HepG2 (cell line): ENCODE results near the gene GRB2. TPM values are rescaled to one million over a fixed set of nuclear protein-coding genes. Genes with fewer than 3 reads are reported as not detected.

ENCODE experiments used
- AHR ChIP-seq: IDR thresholded peaks from 2 replicates; pipeline ENCODE4 v1.6.1; 2018; ENCODE audit warnings: missing genetic modification reagents, missing compliant biosample characterization
- CBFB ChIP-seq: sonication (generic); formaldehyde crosslinking; IDR thresholded peaks from 2 replicates; pipeline ENCODE4 v1.4.0; 2020; ENCODE audit warnings: missing genetic modification reagents
- CBX2 ChIP-seq, 2 experiments: fragments of 200-600 bp in 1 of 2; sonication (generic); formaldehyde crosslinking in 1 of 2; IDR thresholded peaks; 2 replicates each; pipeline versions ENCODE4 v1.7.0 to v1.8.1; 2018 to 2022; ENCODE audit warnings: low read depth in 2 of 2, low read length in 1 of 2, mild to moderate bottlenecking in 1 of 2, missing genetic modification reagents in 1 of 2
- EP300 ChIP-seq, 3 experiments: sonication (generic) in 1 of 3; formaldehyde crosslinking in 1 of 3; IDR thresholded peaks; 2 replicates each; pipeline versions ENCODE4 v1.5.1 to v1.6.1; 2011 to 2020; ENCODE audit warnings: low read depth in 2 of 3, low read length in 2 of 3, borderline replicate concordance in 1 of 3, improper control_type of control experiment in 1 of 3, mild to moderate bottlenecking in 1 of 3, missing genetic modification reagents in 1 of 3, moderate library complexity in 1 of 3
- HNRNPUL1 ChIP-seq: fragments of 200-400 bp; formaldehyde crosslinking; IDR thresholded peaks from 2 replicates; pipeline ENCODE4 v1.6.1; 2017; ENCODE audit warnings: low read depth, mild to moderate bottlenecking, low read length, moderate library complexity
- KMT2B ChIP-seq: IDR thresholded peaks from 2 replicates; pipeline ENCODE4 v1.6.1; 2016; ENCODE audit warnings: missing genetic modification reagents, missing compliant biosample characterization
- MED13 ChIP-seq: sonication (generic); formaldehyde crosslinking; IDR thresholded peaks from 2 replicates; pipeline ENCODE4 v1.5.0; 2020; ENCODE audit warnings: missing genetic modification reagents
- NCOA5 ChIP-seq: sonication (generic); formaldehyde crosslinking; IDR thresholded peaks from 2 replicates; pipeline ENCODE4 v1.4.0; 2020; ENCODE audit warnings: missing genetic modification reagents
- NFIB ChIP-seq: sonication (generic); formaldehyde crosslinking; IDR thresholded peaks from 2 replicates; pipeline ENCODE4 v1.9.0; 2021; ENCODE audit warnings: missing genetic modification reagents, mild to moderate bottlenecking, borderline replicate concordance
- POLR2G ChIP-seq: fragments of 200-400 bp; formaldehyde crosslinking; IDR thresholded peaks from 2 replicates; pipeline ENCODE4 v1.6.1; 2018; ENCODE audit warnings: mild to moderate bottlenecking, low read depth, low read length, moderate library complexity
- RARA ChIP-seq: IDR thresholded peaks from 2 replicates; pipeline ENCODE4 v1.6.1; 2016; ENCODE audit warnings: missing genetic modification reagents, missing compliant biosample characterization
- SAFB2 ChIP-seq: sonication (generic); formaldehyde crosslinking; IDR thresholded peaks from 2 replicates; pipeline ENCODE4 v1.5.1; 2020; ENCODE audit warnings: missing genetic modification reagents, low read depth, mild to moderate bottlenecking, borderline replicate concordance
- ZNF260 ChIP-seq: sonication (generic); formaldehyde crosslinking; IDR thresholded peaks from 2 replicates; pipeline ENCODE4 v1.4.0; 2020; ENCODE audit warnings: missing genetic modification reagents, low read depth, mild to moderate bottlenecking, borderline replicate concordance
- ZNF652 ChIP-seq: IDR thresholded peaks from 2 replicates; pipeline ENCODE4 v1.6.1; 2016; ENCODE audit warnings: low read depth, borderline replicate concordance
- ZNF768 ChIP-seq: sonication (generic); formaldehyde crosslinking; IDR thresholded peaks from 2 replicates; pipeline ENCODE4 v1.4.0; 2020; ENCODE audit warnings: missing genetic modification reagents
- ZNF788 ChIP-seq: sonication (generic); formaldehyde crosslinking; IDR thresholded peaks from 2 replicates; pipeline ENCODE4 v1.5.0; 2020; ENCODE audit warnings: mild to moderate bottlenecking, missing genetic modification reagents, borderline replicate concordance
- polyA plus RNA-seq, 8 experiments: library from polyadenylated mRNA; depleted of rRNA in 3 of 8; stranded (reverse) in 7 of 8; unstranded in 1 of 8; fragments of >200 nt; fragmentation: Illumina TruSeq in 4 of 8; extraction: Trizol in 4 of 8; gene quantifications; 2 replicates each; pipeline versions ENCODE4 v1.2.1 to v1.2.3, GENCODE V29; 2011 to 2016; ENCODE audit warnings: low read depth in 4 of 8, missing spikeins in 1 of 8, mixed read lengths in 1 of 8; ENCODE audit not compliant: insufficient read depth in 1 of 8
- total RNA-seq, 5 experiments: library from RNA; depleted of rRNA; stranded (reverse); fragments of >200 nt; fragmentation: Illumina TruSeq; extraction: Trizol; gene quantifications; 2 replicates each; pipeline ENCODE4 v1.2.3, GENCODE V29; 2016; ENCODE audit warnings: low read depth in 1 of 5
- TF ChIP-seq, protein P1 (sequence below): sonication (generic); formaldehyde crosslinking; IDR thresholded peaks from 2 replicates; pipeline ENCODE4 v1.5.0; 2020; ENCODE audit warnings: mild to moderate bottlenecking, missing genetic modification reagents
- TF ChIP-seq, protein P2 (sequence below): sonication (generic); formaldehyde crosslinking; conservative IDR thresholded peaks from 2 replicates; pipeline ENCODE4 v1.8.0; 2022; ENCODE audit warnings: low read depth, missing genetic modification reagents
- TF ChIP-seq, protein P3 (sequence below): sonication (generic); formaldehyde crosslinking; IDR thresholded peaks from 2 replicates; pipeline ENCODE4 v1.8.0; 2023; ENCODE audit warnings: mild to moderate bottlenecking, missing genetic modification reagents
- TF ChIP-seq, protein P4 (sequence below): sonication (generic); formaldehyde crosslinking; IDR thresholded peaks from 2 replicates; pipeline ENCODE4 v1.8.0; 2022; ENCODE audit warnings: mild to moderate bottlenecking, missing genetic modification reagents

Gene GRB2
- total and polyA plus RNA-seq, 2 of the 13 experiments (the other 11 are each of a cell fraction or from before 2014, with no cell fraction given), result 84.6 to 92.3 TPM

DNA sequence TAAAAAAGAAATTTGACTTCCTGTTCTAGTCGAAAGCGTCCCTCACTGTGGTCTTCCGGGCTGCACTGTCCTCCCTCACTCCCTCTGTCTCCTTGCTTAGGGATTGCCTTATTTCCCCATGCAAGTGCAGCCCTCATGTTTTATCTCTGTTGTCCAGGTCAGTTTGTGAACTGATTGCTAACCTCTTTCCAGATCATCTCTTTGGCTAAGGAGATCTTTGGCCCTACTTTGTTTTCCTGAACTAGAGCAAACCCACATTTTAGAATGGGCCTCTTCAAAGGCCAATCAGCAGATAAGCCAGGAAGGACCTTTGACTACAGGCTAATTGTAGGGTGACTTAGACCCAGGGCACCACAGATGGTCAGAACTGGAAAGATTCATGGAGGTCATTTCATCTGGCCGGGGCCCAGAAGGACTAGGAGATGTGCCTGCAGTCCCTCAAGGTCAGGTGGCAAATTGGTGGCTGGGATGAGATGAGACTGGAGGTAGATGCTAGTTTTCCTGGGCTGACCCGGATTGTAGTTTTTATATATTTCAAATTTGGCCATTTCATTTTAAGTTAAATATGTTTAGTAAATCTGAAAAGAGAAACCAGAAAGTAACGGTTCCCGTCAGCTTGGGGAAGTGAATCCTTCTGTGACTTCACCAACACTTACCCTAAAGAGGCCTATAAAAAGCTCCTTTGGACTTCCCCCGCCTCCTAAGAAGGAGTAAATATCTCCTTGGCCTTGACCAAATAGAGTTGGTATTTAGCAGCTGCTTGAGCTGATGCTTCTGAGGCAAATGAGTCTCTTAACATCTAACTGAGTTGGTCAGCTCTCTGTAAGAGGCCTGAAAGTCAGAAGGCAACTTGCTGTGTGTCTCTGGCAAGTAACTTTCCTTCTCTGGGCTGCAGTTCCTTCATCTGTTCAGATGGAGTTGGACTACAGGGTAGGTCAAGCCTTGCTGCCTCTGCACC lies 110.0 kb downstream of the GRB2 start (continued):
- TF ChIP-seq ZNF768 (peak; percentile 95; the same call in 1 of the 2 replicates), ZNF652 (CRISPR knock-in tag) (no peak; the same call in 1 of the 2 replicates), CBFB (CRISPR knock-in tag) (peak; percentile 74; the same call in 1 of the 2 replicates), ZNF260 (CRISPR knock-in tag) (no peak), SAFB2 (CRISPR knock-in tag) (no peak; the same call in 1 of the 2 replicates), KMT2B (CRISPR knock-in tag) (no peak), MED13 (CRISPR knock-in tag) (peak; percentile 16; the same call in 1 of the 2 replicates), NFIB (CRISPR knock-in tag) (no peak), EP300 (IDR thresholded peaks at IDR 0.05; ENCODE audit: low read depth in 2 of 2, low read length in 2 of 2) (peak in 1 of 2 experiments; percentile 95; a peak in 2 of 4 replicates), EP300 (CRISPR knock-in tag; IDR thresholded peaks at IDR 0.05; ENCODE audit: borderline replicate concordance) (peak; percentile 83; the same call in 1 of the 2 replicates), NCOA5 (CRISPR knock-in tag) (no peak), HNRNPUL1 (no peak), ZNF788 (CRISPR knock-in tag) (0 out of 2 replicates have a peak, but pooled peaks have one; percentile 63), POLR2G (peak; percentile 93), AHR (CRISPR knock-in tag) (no peak; the same call in 1 of the 2 replicates), CBX2 (IDR thresholded peaks at IDR 0.05; ENCODE audit: low read depth, low read length) (no peak), CBX2 (CRISPR knock-in tag; IDR thresholded peaks at IDR 0.05; ENCODE audit: low read depth) (no peak), RARA (CRISPR knock-in tag) (peak; percentile 88)
- TF ChIP-seq, protein P1, sequence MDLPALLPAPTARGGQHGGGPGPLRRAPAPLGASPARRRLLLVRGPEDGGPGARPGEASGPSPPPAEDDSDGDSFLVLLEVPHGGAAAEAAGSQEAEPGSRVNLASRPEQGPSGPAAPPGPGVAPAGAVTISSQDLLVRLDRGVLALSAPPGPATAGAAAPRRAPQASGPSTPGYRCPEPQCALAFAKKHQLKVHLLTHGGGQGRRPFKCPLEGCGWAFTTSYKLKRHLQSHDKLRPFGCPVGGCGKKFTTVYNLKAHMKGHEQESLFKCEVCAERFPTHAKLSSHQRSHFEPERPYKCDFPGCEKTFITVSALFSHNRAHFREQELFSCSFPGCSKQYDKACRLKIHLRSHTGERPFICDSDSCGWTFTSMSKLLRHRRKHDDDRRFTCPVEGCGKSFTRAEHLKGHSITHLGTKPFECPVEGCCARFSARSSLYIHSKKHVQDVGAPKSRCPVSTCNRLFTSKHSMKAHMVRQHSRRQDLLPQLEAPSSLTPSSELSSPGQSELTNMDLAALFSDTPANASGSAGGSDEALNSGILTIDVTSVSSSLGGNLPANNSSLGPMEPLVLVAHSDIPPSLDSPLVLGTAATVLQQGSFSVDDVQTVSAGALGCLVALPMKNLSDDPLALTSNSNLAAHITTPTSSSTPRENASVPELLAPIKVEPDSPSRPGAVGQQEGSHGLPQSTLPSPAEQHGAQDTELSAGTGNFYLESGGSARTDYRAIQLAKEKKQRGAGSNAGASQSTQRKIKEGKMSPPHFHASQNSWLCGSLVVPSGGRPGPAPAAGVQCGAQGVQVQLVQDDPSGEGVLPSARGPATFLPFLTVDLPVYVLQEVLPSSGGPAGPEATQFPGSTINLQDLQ (CRISPR knock-in tag), result no peak
- TF ChIP-seq, protein P2, sequence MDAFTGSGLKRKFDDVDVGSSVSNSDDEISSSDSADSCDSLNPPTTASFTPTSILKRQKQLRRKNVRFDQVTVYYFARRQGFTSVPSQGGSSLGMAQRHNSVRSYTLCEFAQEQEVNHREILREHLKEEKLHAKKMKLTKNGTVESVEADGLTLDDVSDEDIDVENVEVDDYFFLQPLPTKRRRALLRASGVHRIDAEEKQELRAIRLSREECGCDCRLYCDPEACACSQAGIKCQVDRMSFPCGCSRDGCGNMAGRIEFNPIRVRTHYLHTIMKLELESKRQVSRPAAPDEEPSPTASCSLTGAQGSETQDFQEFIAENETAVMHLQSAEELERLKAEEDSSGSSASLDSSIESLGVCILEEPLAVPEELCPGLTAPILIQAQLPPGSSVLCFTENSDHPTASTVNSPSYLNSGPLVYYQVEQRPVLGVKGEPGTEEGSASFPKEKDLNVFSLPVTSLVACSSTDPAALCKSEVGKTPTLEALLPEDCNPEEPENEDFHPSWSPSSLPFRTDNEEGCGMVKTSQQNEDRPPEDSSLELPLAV (CRISPR knock-in tag), result no peak
- TF ChIP-seq, protein P3, sequence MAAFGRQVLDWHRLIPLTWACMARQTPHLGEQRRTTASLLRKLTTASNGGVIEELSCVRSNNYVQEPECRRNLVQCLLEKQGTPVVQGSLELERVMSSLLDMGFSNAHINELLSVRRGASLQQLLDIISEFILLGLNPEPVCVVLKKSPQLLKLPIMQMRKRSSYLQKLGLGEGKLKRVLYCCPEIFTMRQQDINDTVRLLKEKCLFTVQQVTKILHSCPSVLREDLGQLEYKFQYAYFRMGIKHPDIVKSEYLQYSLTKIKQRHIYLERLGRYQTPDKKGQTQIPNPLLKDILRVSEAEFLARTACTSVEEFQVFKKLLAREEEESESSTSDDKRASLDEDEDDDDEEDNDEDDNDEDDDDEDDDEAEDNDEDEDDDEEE (CRISPR knock-in tag), result no peak
- TF ChIP-seq, protein P4, sequence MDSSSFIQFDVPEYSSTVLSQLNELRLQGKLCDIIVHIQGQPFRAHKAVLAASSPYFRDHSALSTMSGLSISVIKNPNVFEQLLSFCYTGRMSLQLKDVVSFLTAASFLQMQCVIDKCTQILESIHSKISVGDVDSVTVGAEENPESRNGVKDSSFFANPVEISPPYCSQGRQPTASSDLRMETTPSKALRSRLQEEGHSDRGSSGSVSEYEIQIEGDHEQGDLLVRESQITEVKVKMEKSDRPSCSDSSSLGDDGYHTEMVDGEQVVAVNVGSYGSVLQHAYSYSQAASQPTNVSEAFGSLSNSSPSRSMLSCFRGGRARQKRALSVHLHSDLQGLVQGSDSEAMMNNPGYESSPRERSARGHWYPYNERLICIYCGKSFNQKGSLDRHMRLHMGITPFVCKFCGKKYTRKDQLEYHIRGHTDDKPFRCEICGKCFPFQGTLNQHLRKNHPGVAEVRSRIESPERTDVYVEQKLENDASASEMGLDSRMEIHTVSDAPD, result peak; percentile 76; the same call in 1 of the 2 replicates
